ENCODE results near the gene PSME2.
A peak's percentile ranks its signal among the peaks of the same experiment; 100 is the strongest.
"Not testable (repeated sequence)": the region's sequence is repeated elsewhere in the genome, so short reads cannot be mapped to it uniquely, and the experiment has no call there.

Gene PSME2

DNA sequence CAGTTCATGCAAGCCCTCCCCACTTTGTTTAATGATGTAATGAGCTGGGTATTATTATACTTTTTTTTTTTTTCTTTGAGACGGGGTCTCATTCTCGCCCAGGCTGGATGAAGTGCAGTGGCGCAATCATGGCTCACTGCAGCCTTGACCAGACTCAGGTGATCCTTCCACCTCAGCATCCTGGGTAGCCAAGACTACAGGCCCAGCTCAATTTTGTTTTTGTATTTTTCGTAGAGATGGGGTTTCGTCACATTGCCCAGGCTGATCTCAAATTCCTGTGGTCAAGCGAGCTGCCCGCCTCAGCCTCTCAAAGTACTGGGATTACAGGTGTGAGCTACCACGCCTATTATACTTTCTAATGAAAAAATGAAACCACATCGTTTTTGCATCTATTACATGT is 36.4 kb downstream of the PSME2 start:
- no peak for DNase-seq

DNA sequence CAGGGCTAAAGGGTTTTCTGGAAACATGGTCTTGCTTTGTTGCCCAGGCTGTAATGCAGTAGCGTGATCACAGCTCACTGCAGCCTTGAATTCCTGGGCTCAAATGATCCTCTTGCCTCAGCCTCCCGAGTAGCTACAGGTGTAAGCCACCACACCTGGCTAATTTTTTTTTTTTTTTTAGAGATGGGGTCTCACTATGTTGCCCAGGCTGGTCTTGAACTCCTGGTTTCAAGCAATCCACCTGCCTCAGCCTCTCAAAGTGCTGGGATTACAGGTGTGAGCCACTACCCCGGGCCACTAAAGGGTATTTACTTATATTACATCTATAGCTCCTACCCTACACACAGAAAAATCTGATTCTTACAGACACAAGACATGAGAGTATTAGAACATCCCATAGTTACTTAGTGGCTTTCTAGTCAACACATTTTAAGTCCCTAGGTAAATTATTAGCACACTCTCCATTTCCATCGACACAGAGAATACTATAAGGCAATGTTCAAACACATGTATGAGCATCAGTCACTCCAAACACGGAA is 38.0 kb downstream of the PSME2 start:
- DNase-seq = no peak

DNA sequence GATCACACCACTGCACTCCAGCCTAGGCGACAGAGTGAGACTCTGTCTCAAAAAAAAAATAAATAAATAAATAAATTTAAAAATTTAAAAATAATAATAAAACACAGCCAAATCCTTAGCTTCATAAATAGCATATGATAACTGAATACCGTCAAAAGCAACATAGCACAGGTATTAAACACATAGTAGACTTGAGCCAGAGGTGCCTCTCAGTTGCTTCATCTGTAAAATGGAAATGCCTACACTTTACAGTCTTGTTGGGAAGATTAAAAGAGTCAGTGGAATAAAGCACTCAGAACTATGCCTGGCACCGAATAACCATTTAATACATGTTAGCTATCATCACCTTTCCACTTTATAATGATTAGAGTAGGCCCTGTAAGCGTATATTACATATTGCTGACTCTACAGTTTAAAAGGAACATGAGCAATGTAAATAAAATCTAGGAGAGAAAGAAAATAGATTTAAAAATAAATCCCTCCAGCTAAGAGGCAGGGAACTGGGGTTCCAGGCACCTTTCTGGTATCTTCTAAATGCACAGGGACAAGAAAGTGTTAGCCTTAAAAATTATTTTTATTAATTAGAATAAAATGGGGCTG is 39.6 kb downstream of the PSME2 start:
- no peak for DNase-seq

DNA sequence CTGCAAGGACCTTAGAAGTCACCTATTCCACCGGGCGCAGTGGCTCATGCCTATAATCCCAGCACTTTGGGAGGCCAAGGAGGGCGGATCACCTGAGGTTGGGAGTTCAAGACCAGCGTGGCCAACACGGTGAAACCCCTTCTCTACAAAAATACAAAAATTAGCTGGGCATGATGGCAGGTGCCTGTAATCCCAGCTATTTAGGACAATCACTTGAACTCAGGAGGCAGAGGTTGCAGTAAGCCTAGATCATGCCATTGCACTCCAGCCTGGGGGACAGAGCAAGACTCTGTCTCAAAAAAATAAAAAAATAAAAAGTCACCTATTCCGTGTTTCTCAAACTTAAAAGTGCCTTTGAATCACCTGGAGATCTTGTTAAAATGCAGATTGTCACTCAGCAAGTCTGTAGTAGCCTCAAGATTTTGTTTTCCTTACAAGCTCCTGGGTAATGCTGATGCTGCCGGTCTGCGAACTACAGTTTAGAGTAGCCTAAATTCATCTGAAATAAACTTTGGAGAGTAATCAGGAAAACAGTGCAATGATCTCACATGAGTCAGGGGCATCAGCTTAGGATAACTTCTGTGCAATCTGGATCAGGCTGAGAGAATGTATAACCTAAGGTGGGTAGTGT is 40.7 kb downstream of the PSME2 start:
- DNase-seq = not testable (repeated sequence)

DNA sequence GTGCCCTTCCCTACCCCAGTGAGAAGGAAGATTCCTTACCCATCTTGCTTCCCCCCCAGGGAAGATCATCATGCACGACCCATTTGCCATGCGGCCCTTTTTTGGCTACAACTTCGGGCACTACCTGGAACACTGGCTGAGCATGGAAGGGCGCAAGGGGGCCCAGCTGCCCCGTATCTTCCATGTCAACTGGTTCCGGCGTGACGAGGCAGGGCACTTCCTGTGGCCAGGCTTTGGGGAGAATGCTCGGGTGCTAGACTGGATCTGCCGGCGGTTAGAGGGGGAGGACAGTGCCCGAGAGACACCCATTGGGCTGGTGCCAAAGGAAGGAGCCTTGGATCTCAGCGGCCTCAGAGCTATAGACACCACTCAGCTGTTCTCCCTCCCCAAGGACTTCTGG is 43.0 kb downstream of the PSME2 start:
- DNase-seq = no peak

DNA sequence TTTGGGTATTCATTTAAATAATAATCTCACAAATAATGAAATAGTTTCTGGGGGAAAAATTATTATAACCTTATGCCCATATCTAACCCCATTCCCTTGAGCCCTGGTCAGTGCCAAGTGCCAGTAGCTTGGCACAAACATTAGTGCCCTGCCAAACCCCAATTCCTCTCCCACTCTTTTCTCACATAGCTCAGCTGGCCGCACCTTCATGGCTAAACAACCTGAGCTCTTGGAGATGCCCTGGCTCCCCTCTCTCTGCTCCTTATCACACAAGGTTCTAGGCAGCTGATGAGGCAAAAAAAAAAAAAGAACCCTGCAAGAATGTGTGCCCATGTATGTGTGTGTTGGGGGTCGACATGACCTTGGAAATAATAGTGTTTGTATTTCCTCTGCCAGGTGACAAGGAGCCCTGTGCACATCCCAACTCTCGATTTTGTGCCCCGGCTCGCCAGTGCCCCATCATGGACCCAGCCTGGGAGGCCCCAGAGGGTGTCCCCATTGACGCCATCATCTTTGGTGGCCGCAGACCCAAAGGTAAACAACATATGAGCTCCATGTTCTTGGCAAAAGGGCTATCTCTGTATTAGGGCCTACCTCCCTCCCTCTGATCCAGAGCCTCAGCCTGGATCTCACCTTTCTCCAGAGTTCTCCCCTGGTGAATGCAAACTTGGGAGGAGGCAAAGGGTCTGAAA is 43.9 kb downstream of the PSME2 start:
- DNase-seq = no peak

DNA sequence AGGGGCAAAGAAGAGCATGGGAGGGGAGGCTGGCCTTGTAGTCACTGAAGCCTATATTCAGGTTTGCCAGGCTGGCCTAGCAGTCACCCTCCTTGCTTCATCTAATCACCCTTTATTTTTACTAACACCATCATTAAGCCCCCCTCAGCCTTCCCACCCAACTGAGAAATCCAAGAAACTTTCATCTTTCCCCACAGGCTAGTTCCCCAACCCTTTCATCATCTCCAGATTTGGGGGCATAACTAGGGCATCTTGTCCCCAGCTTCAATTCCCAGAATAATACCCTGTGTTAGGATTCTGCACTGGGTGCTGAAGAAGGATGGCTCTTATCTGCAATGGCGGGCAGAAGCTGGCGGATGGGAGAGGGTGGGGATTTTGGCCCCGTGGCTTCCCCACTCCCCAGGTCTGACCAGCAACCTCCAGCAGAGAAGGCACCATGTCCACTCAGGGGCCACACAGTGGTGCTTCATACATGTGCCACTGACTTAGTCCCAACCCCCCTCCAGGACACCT is 45.4 kb downstream of the PSME2 start:
- no peak for DNase-seq

DNA sequence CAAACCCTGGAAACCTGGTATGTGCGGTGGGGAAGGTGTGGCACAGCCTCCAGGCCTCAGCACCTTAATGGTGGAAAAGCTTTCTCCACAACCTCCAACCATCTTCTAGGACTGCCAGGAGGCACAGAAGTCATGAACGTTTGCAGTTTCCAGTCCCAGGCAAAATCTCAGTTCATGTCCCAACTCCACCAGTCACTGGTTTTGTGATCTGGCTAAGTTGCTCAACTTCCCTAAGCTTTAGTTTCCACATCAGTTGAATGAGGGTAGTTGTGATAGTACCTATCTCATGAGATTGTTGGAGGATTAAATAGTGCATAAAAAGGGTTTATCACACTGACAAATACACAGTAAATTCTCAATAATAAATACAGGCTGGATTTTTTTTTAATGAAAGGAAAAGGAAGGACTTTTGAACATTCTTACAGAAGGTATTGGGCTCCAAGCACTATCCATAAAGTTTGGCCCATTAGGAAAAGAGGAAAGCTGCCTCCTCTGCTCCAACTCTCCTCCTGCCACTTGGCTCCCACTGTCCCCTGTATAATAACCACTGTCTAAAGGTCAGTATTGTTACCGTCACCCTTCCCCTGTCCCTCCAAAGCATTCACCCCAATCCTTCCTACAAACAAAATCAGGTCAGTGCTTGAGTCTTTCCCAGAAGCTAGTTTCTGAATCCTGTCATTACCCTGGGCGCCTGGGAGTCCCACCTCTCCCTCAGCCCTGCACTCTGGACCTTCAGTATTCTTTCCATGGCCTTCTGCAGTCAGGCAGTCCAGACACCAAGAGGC is 46.0 kb downstream of the PSME2 start:
- no peak for DNase-seq

DNA sequence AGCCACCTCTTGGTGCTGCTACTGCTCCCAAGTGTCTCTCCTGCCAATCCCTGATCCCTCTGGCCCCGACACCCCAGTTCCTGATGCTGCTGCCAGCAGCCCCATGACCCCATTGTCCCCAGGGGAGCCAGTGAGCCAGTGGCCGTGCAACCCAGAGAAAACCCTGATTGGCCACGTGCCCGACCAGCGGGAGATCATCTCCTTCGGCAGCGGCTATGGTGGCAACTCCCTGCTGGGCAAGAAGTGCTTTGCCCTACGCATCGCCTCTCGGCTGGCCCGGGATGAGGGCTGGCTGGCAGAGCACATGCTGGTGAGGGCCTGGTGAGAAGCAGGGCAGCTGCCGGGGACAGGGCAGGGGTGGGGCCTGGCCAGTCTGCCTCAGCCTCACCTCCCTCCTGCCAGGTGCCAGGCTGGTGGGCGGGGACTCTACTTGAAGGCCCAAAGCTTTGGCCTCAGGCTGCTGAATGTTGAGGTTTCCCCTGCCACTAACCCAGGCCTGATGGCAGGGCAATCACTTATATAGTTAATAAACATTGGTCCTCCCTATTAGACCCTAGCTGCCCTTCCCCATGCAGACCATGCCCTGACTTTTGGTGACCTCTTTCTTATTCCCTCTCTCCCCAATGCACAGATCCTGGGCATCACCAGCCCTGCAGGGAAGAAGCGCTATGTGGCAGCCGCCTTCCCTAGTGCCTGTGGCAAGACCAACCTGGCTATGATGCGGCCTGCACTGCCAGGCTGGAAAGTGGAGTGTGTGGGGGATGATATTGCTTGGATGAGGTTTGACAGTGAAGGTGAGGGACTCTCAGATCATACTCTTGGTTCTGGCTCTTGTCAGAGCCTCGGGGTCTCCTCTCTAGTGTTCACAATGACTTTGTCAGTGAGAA is 47.2 kb downstream of the PSME2 start:
- no peak for DNase-seq

DNA sequence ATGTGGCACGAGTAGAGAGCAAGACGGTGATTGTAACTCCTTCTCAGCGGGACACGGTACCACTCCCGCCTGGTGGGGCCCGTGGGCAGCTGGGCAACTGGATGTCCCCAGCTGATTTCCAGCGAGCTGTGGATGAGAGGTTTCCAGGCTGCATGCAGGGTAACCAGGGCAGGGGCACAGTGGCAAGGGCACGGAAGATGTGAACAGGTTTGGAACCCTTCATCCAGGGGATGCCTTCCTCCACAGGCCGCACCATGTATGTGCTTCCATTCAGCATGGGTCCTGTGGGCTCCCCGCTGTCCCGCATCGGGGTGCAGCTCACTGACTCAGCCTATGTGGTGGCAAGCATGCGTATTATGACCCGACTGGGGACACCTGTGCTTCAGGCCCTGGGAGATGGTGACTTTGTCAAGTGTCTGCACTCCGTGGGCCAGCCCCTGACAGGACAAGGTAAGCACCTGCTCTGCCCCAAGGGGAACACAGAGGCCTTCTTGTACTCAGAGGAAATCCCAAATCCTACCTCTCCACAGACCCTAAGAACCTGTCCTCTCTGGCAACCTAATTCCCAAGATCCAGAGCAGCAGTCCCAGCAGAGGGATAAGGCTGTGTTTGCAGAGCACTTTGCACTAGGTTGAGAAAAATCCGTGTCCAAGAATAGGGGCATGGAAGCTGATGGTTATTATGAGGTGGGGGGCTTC is 48.0 kb downstream of the PSME2 start:
- no peak for DNase-seq

DNA sequence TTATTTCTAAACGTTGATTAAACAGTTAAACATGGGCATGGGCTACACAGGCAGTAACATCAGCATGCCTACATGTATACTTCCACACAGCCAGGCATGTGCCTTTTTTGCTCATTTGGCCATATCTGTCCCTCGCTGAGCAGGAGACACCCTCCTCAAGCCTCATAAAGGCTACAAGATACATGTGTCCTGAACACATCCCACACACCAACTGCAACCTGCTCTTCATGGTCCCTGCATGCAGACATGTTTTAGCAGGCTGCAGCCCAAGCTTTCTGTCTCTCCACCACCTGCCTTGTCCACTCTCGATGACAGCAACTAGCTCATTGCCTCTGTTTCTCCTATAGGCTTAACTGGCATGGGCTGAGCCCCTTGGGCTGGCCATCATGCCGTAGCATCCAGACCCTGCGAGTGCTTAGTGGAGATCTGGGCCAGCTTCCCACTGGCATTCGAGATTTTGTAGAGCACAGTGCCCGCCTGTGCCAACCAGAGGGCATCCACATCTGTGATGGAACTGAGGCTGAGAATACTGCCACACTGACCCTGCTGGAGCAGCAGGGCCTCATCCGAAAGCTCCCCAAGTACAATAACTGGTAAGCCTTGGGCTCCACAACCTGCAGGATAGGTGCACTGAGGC is 49.7 kb downstream of the PSME2 start:
- DNase-seq = no peak

DNA sequence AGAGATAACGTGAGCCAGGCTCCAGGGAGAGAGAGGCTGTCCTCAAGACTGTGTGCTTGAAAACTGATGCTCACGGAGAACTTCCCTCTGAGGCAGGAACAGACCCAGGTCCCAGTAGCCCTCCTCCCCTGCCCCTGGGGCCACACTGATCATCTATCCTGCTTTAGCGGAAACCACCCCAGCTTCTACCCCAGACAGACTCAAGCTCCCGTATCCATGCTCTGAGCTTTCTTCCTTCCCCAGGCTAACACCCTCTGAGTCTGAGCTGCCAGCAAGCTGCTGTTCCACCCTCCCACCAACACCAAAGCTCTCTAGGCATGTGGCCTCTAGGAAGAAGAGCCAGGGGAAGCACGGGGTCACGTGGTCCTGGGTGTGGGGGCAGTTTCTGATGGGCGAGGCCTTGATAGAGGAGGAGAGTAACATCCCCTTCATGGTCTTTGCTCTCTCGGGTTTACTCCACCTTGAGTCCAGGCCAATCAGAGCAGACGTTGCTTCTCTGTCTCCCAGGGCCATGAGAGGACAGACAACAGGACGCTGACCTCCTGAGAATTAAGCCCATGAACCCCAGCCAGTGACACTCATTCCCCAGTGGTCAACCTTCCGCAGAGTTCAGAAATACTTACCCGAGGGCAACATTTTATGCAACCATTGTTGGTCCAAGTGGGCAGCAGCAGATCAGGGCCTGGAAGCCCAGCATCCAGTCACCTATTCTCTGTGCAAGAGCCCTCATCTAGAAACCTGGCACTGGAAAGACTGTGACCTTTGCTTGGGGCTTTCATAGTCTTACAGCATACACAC is 50.9 kb downstream of the PSME2 start:
- peak; percentile 74 to 83 for DNase-seq

DNA sequence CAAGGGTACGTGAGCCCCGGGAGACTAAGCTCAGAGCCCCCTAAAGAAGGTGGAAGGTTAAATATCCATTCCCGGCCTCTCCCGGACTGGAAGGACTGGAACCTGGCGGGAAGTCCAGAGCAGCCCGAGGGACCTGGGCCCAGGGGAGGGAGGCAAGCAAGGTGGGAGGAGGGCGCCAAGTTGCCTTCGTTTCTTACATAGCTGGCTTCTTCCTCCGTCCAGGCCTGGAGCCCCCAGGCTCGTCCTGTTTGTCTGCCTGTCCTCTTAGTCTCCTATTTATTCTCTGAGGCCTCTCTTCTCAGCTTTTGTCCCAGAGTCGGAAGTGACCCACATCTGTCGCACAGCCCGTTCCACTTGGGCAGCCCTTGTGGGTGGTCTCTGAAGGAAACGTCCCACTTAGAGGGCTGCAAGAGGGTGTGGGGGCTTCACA is 51.6 kb downstream of the PSME2 start:
- peak in 1 of 2 experiments; percentile 26 for DNase-seq

DNA sequence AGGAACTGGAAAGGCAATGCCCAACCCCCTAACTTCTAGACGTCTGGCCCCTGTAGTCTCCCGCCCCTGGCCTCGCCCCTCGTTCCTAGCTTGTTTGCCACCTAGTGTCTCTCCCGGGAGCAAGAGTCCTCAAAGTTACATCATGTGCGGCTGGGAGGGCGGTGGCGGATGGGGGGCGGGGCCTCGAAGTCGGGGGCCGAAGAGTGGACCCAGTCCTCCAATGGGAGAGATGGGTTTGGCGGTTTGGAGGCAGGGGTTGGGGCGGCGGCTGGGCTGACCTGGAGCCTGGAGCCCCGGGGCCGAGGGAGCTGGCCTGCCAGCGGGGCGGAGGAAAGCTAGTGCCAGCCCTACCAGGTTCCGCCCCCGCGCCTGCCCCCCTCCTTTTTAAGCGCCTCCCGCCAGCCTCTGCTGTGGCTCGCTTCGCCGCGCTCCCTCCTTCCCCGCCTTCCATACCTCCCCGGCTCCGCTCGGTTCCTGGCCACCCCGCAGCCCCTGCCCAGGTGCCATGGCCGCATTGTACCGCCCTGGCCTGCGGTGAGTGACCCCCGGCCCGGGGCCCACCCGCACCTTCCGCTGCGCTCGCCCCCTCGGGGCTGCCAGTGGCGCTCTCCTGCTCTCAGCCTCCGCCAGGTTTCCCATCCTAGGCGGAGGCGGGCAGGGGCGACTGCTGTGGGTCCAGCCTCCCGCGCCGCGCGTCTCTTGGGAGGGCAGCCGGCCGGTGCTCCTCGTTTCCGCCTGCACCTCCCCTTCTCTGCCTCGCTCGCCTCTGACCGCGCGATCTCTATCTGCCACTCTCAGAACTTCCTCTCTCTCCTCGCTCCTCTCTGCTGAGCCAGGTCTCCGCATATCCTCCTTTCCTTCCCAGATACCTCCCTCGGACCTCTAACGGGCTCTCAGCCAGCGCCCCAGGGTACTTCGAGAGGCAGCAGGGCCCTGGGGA is 52.2 kb downstream of the PSME2 start, which contains the start of gene PCK2:
TSS of gene PCK2 (plus strand) at position 411 of the 940 bp plus-strand sequence. CDS start at position 506, 95 bp downstream.
- DNase-seq = peak; percentile 91 to 93

Measured in activated CD4-positive, alpha-beta T cell treated with anti-CD3 and anti-CD28 coated beads, Interleukin-2, amount 50 U/mL, for 48 hours (primary cell).